Measurements from ENCODE around the gene TMEM260. TPM values are rescaled to one million over a fixed set of nuclear protein-coding genes. Genes with fewer than 3 reads are reported as not detected.

The TMEM260 gene
- polyA plus RNA-seq (ENCODE audit: insufficient read length), result 36.4 TPM
- long read RNA-seq, donor 1, full-length matches to known transcripts, result 9 of 9 reads
- long read RNA-seq, donor 1, partial matches to known transcripts, result 0 of 9 reads
- long read RNA-seq, donor 1, other reads (novel, unspliced or antisense), result 0 of 9 reads
- long read RNA-seq, donor 2, full-length matches to known transcripts, result 2 of 2 reads
- long read RNA-seq, donor 2, partial matches to known transcripts, result 0 of 2 reads
- long read RNA-seq, donor 2, other reads (novel, unspliced or antisense), result 0 of 2 reads
- long read RNA-seq, donor 3, full-length matches to known transcripts, result 3 of 3 reads
- long read RNA-seq, donor 3, partial matches to known transcripts, result 0 of 3 reads
- long read RNA-seq, donor 3, other reads (novel, unspliced or antisense), result 0 of 3 reads
- long read RNA-seq, donor 4, result 0 reads
- long read RNA-seq, donor 5, full-length matches to known transcripts, result 1 of 1 reads
- long read RNA-seq, donor 5, partial matches to known transcripts, result 0 of 1 reads
- long read RNA-seq, donor 5, other reads (novel, unspliced or antisense), result 0 of 1 reads
- long read RNA-seq, donor 6, full-length matches to known transcripts, result 1 of 1 reads
- long read RNA-seq, donor 6, partial matches to known transcripts, result 0 of 1 reads
- long read RNA-seq, donor 6, other reads (novel, unspliced or antisense), result 0 of 1 reads
- long read RNA-seq, donor 7, full-length matches to known transcripts, result 10 of 31 reads
- long read RNA-seq, donor 7, partial matches to known transcripts, result 21 of 31 reads
- long read RNA-seq, donor 7, other reads (novel, unspliced or antisense), result 0 of 31 reads
- long read RNA-seq, donor 8, full-length matches to known transcripts, result 1 of 1 reads
- long read RNA-seq, donor 8, partial matches to known transcripts, result 0 of 1 reads
- long read RNA-seq, donor 8, other reads (novel, unspliced or antisense), result 0 of 1 reads

DNA sequence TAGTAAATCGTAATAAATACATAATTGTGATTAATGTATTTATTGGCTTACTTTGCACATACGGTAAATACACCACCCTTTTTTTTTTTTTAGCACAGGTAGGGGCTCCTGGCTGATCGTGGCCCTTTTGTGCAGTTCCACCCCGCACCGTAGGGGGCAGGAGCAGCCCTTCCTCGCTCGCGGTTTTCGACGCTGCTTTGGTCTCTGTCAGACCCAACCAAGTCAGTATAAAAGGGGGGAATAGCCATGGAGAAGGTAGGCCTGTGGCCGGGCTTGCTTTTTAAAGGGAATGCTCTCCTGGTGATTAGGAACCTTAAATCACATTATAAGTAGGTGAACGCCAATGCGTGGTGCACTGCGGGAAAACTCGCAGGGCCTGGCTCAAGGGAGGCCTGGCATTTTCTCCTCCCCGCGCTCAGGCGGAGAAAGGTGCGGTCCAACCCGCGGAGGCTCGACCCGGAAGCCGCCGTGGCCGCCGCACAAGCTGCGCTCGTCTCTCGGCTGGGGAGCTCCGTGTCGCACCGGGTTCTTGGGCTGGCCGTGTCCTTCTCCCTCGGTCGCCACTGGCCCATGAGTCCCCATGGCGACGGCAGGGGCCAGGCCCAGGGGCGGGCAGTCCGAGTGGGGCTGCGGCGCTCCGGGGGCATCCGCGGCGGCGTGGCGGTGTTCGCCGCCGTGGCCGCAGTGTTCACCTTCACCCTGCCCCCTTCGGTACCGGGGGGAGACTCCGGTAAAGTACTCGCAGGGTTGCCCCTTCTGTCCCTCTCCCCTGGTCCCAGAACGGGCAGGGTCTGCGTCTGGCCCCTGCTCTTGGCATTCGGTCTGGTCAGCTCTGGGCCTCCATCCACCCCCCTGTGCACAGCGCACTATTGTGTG lies at the start of gene TMEM260:
Gene TMEM260, plus strand, starts transcription at position 454 of the 876 bp plus-strand sequence. Its CDS starts 117 bp downstream, at position 571.
- DNase-seq, result peak; percentile 90

DNA sequence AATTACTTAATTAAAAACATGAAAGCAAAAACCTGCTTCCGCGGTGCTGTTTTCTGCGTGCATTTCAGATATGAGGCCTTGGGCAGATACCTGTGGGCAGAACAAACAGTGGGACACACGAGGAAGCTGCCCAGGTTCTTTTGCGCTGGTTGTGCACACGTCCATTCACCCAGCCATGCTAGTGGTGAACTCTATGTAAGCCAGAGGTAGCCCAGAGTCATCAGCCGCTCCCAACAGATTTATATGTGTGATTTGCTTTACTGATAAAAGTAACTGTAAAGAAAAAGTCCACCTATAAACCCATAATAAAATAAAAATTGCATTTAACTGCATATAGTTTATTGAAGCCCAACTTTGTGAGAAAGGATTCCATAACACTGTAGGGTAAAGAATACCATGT lies 47.1 kb upstream of the TMEM260 start:
- no peak for DNase-seq

DNA sequence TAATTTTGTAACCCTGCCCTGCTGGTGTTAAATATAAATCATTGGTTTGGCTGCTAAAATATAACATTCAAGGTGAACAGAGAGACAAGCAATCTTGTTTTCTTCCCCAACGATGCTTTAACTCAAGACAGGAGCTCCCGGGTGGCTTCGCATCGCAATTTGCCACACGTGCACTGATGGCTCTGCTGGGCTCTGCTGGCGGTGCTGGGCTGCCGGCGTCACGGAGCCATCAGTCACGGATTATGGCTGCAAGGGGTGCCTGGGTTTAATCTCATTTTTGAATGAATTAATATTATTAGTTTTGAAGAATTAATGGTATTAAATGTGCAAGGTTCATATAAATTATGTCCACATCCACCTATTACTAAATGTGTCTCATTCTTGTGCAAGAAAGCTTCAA lies 44.9 kb upstream of the TMEM260 start:
- DNase-seq, result no peak

DNA sequence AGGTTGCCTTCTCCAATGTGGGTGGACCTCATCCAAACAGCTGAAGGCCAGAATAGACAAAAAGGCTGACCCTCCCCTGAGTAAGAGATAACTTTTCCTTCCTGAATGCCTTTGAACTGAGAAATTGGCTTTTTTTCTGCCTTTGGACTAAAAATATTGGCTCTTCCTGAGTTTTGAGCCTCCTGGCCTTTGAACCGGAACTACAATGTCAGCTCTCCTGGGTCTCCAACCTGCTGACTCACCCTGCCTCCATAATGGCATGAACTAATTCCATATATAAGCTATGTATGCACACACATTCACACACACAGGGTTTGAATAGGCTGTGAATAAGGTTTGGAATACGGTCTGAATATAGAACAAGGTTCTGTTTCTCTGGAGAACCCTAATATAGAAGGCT lies 39.7 kb upstream of the TMEM260 start:
- DNase-seq, result no peak

DNA sequence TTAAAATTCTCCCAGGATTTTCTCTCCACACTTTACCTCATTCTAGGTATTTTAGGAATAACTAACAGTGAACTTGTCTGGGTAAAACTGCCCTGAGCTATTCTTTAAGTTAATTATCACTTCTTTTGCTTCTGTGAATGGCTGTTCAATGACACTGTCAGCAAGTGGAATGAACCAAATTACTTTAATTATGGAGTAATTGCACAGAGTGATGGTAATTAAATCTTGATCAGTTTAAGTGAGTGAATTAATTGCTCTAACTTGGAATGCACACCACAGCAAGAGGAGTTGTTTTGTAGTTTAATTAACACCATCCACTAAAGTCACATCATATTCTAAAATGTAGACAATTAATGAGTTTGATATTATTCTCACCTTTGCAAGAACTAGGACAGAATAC lies 36.2 kb upstream of the TMEM260 start:
- DNase-seq, result no peak

DNA sequence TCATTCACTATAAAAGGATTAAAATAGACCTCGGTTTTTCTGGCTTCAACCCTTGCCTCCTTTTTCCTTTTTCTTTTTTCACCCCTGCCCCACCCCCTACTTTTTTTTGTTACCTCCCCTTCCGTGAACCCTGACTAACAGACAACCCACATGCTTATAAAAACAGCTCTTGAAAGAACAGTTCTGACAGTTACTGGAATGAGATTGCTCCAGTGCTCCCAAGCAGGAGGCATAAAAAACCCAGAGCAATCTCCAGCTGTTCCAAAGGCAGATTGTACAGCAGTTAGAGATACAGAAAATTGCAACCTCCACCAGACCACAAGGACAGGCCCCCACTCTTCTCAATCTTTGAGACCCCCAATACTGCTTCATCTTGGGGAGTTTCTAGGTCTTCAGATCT lies 29.9 kb upstream of the TMEM260 start:
- no peak for DNase-seq

DNA sequence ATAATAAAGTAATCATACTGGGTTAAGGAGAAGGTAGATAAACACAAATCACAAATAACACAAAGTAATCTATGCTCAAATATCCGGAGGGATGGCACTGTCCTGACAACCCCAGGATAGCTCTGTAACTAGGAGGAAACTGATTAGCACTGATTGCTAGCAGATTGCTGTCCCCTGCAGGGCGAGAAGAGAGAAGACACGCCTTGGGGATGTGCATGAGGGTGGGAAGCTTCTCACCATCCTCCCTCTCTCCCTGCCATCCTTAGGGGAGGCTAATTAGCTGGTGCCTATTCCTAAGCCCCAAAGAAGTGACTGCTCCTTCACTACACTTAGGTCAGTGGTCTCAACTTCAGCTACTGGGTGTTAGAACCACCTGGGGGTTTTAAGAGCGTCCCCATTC lies 27.0 kb upstream of the TMEM260 start:
- DNase-seq, result no peak

DNA sequence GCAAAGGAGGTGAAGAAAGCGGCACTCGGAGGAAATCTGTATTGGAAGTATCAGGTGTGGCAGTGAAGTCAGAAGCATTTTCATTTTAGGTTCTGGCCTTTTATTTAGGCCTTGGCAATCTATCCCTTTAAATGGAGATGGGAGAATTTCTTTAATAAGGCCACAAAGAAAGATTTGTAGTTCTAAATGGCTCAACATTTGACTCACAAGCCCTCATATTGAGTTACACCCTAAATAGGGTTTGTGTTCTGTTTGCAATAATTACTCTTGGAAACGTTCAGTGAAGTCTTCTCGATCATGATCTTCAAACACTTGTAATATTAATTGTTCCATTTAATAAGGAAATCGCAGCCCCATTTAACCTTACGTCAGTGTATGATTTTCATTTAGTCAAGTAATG lies 25.3 kb upstream of the TMEM260 start:
- no peak for DNase-seq

DNA sequence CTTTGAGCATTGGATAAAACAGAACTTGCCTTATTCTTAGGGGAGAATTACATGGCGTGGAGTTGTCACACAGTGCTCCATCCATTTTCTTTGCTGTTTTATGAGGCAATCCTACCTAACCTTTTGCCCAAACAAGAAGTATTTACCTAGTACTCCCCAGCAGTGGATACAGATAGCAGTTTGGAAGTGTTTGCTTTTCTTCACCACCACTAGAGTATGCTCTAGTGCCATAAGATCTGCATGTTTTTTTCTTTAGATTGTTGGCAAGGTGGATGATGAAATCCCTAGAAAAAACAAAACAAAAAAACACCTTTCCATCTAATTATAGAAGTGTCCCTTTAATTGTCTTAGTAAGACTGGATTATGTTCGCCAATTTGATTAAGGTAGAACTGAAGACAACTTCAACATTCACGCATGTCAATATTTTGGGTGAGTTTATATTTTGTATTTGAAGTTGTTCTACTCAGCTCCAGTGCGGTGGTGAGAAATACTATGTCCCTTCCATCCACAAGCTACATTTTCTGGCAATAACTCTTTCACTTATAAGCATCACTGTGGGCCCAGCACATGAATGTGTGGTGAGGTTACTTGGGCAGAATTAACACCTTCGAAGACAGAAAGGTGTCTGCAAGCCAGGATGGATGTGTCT lies 23.6 kb upstream of the TMEM260 start:
- DNase-seq, result peak; percentile 25

DNA sequence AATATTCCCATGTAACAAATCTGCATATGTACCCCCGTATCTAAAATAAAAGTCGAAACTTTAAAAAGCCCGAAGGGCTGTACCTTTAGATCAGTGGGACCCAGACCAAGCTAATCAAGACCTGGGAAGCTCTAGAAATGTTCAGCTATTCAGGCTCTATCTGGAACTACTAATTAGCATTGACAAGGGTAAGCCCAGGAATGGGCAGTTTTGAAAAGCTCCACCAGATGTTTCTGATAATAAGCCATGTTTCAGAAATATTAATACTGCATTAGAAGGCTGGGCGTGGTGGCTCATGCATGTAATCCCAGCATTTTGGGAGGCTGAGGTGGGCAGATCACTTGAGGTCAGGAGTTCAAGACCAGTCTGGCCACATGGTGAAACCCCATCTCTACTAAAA lies 20.4 kb upstream of the TMEM260 start:
- DNase-seq, result no peak

DNA sequence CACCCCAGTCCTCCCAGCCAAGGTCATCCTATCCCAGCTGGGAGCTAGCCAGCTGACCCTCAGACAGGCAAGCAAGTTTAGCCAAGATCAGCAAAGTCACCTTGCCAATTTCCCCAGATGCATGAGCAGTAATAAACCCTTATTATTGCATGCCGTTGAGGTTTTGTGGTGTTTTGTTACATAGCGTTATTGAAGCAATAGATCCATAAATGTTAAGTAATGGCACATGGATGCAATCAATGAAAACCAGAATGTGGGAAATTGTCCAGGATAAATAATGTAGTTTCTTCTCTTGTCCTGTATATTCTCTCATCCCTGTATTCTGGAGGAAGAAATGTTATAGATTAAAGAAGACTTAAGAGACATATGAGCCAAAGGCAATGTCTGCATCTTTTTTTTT lies 18.0 kb upstream of the TMEM260 start:
- no peak for DNase-seq

DNA sequence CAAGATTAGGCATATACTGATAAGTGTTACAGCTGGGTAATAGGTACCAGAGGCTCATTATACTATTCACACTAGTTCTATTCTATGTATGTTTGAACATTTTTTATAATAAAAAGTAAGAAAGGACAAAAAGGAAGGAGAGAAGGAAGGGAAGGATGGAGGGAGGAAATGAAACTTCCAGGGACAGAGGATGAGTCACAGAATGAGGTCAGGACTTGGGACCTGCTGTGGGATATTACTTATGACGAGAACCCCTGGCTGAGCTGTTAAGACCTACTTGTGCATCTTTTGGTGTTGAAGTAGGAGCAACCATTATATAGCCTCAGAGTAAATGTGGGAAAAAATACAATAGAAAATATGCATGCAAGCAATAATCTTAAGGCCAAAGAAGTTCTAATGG lies 16.7 kb upstream of the TMEM260 start:
- DNase-seq, result no peak

DNA sequence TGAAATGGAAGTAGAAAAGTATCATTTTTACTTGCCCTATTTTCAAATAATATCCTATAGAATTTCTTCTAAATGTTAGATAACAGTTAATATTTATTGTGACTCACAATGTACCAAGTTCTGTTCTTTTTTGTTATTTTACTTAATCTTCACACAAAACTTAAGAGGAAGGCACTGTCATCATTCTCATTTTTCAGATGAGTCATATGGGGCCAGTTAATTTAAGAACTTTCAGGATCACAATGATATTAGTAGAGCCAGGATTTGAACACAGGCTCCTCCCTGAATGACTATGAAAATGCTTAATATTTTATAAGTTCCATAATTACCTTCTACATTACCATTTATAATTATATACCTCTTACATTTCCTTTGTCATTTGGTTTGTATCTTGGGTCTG lies 10.4 kb upstream of the TMEM260 start:
- DNase-seq, result no peak

DNA sequence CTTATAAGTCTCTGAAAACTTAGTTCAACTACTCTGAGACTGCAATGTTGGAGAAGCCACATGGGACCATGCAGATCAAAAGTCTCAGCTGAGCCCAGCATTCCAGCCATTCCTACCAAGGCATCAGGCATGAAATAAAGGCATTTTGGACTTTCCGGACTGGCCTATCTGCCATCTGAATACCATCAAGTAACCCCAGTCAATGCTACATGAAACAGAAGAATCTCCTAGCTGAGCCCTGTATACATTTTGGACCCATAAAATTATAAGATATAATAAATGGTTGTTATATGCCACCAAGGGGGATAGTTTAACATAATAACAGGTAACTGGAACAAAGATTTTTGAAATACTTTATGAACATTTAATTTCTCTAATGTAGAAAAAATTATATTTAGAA lies 9.3 kb upstream of the TMEM260 start:
- DNase-seq, result no peak

DNA sequence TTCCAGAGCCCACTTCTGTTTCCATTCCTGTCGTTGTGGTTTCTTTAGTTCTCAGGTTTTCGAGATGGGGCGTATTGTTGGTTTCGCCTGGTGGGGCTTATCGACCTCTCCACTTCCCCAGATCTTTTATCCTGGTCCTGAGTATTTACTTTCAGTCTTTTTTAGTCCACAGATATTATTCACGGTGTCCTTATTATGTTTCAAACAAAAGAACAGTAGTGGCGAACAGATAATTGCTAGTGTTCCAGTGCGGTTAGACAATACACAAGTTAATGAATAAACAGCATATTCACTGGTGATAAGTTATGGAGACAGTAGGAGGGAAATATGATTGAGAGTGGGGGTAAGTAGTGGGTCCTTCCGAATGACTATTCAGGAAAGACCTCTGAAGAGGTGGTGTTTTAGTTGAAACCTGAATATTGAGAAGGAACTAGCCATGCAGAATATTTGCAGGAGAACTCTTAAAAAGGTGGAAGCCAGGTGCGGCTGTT lies 668 bp downstream of the TMEM260 start:
- DNase-seq, result peak; percentile 36

DNA sequence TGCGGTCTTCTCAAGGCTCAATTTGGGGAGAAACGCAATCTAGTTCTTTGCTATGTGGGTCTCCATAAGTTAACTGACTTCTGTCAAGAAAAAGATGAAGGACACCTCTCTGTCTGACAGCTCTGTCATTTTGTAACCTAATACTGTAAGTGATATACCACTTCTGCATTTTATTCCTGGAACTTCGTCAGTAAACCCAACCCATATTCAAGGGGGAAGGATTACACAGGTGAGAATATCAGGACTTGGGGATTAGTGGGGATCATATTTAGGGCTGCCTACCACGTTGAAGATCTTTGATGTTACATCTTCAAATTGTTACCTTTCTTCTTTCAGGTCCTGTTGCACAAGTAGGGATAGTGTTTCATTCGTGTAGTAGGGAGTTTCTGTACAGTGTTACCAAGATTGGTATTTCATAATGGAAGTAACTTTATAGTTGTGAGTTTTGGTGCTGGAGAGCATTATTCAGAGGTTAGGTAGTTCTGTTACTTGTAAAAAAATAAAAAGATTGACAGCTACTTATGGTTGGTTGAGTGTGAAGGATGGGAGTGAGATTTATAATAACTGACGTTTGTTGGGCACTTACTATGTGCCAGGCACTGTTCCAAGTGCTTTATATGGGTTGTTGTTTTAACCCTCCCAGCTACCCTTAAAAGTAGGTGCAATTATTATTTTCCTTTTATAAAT lies 1.6 kb downstream of the TMEM260 start:
- no peak for DNase-seq

DNA sequence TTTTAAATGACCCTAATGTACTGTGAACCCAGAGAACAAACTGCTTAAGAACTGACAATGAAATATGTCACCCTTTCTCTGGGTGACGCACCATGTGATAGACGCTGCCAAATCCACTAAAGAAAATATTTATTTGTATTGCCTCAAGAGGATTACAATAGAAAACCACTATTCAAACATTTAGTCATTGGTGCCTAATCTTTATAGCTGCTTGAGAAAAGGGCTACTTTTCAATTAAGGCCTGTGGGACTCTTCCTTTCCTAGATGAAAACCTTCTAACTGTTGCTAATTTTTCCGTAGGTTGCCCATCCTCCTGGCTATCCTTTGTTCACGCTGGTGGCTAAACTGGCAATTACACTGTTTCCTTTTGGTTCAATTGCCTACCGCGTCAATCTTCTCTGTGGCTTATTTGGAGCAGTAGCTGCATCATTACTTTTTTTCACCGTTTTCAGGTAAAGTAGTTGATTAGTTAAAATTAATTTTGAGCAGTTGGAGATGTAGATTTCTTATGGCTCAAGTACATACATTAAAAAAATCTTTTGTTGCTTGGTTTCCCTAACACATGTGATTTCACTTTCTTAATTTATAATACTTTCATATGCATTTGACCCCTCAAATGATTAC lies 6.0 kb downstream of the TMEM260 start:
- DNase-seq, result no peak

DNA sequence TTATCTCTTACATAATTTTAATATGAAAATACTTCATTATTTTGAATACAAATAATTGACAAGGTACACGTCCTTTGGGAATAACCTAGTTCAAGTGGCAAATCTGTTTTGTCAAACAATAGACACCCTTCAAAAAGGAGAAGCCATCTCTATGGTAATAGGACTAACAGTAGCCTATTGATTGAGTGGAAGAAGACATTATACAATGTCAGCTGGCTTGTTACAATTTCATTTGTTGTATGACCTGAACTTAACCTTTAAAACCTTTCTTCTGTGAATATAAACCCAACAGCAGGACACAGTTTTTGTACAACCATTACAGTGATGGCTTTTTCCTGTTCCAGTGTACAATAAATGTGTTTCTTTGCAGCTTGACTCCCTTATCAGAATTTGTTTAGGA lies 8.1 kb downstream of the TMEM260 start:
- DNase-seq, result no peak

DNA sequence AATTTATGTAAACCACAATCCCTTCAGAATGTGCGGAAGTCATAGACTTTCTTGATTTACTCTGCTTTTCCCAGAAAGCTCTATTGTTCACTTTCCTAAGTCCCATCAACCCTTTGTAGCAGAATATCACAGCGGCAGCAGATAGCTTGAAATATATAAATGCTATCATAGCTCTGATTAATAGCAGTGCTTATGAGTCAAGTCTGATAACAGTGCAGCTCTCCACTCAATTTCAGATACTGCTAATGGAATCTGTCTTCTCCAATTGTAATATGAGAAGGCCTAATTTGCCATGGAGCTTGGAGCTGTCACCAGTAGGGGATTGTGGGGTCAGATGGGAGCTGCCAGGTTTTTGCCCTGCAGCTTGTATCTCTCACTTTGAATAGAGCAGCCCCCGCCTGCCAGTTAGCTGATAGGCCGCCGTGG lies 10.9 kb downstream of the TMEM260 start:
- DNase-seq, result no peak

Measured in left kidney (tissue), 8 donors.